Urinary bladder (tissue), 4 donors: ENCODE measurements around the gene DACH1. TPM values are rescaled to one million over a fixed set of nuclear protein-coding genes. Genes with fewer than 3 reads are reported as not detected.

Experiments used
- DNase-seq: peaks from one replicate; pipeline ENCODE4 v3.0.0-alpha.2; 2015; ENCODE audit errors: extremely low spot score
- H3K27ac ChIP-seq: one replicate; pipeline ENCODE4 v1.5.1; 2013; ENCODE audit warnings: low read depth, mild to moderate bottlenecking, moderate library complexity
- H3K36me3 ChIP-seq: one replicate; pipeline ENCODE4 v1.6.1; 2013; ENCODE audit warnings: mild to moderate bottlenecking, moderate library complexity; ENCODE audit not compliant: insufficient read depth
- H3K4me1 ChIP-seq: one replicate; pipeline ENCODE4 v1.6.1; 2013; ENCODE audit warnings: mild to moderate bottlenecking, moderate library complexity; ENCODE audit not compliant: insufficient read depth
- H3K4me3 ChIP-seq: one replicate; pipeline ENCODE4 v1.5.1; 2013; ENCODE audit warnings: low read depth, low read length
- WGBS: extraction: QIAGEN DNeasy Blood & Tissue Kit; methylation state at CpG from one replicate; pipeline ENCODE4 v1.1.7; 2013; 5-methylcytosine and 5-hydroxymethylcytosine counted together
- polyA plus RNA-seq: library from polyadenylated mRNA; stranded (reverse); fragments of 200-250 nt; gene quantifications from one replicate; pipeline ENCODE4 v1.2.3, GENCODE V29; 2013
- total RNA-seq: library from RNA; depleted of rRNA; stranded (reverse); fragments of >200 nt; gene quantifications from one replicate; pipeline ENCODE4 v1.2.3, GENCODE V29; 2014
- donor health status: healthy with polysubstance abuse.
- donor health status: healthy.

Gene DACH1
- total and polyA plus RNA-seq, 2 donors, result 2.8 to 26.4 TPM

GRCh38 chr13:71524613-71525304 is 342.2 kb downstream of the DACH1 start:
- H3K4me3 ChIP-seq, result no peak overlapping the region
- no peak overlapping the region for H3K27ac ChIP-seq
- no peaks in the 10 kb centered on the region for H3K36me3 ChIP-seq
- 41% methylated on average over 16 of the region's 16 CpGs for WGBS
- DNase-seq, result peak; percentile 14
- H3K4me1 ChIP-seq, result no peaks in the 10 kb centered on the region

GRCh38 chr13:71524245-71524612 is 342.8 kb downstream of the DACH1 start:
- Histone ChIP-seq H3K36me3 (no peaks in the 10 kb centered on the region), H3K4me3 (no peak overlapping the region), H3K27ac (no peak overlapping the region), H3K4me1 (no peaks in the 10 kb centered on the region)
- peak; percentile 2 for DNase-seq
- WGBS, result 89% methylated on average over 3 of the region's 3 CpGs

DNA sequence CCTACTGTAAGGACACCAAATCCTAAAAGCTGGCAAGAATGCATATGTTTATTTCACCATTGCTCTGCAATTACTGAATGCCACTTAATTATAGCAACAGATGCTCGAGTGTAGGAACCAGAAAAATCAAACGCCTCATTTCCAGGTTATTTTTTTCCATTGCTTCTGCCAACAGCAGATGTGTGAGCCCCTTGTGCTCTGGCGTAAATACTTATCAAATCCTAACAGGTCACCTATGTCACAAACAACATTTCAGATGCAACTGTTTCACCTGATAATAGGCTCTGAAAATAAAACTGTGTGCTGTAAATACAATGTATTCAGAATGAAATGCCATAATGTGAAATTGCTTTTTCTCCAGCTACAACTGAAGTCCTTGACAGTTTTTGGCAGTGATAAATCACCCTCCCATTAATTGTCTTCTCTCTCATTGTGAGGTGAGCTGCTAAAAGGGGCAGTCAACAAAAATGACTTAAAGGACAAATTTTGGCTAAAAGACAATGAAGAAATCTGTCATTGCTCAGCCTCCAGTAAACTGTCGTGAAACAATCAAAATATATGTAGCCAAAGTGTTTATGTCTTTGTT is 344.0 kb downstream of the DACH1 start:
- no peak overlapping the region for H3K4me3 ChIP-seq
- WGBS, result 69% methylated on average over 4 of the region's 4 CpGs
- DNase-seq, result no peak
- no peaks in the 10 kb centered on the region for H3K36me3 ChIP-seq
- no peaks in the 10 kb centered on the region for H3K4me1 ChIP-seq
- no peak overlapping the region for H3K27ac ChIP-seq

- Histone ChIP-seq H3K27ac (no peak overlapping the region), H3K36me3 (no peaks in the 10 kb centered on the region), H3K4me3 (no peak overlapping the region), H3K4me1 (no peaks in the 10 kb centered on the region)
- no peak for DNase-seq
- WGBS, result 90% methylated on average over 2 of the region's 2 CpGs
These were observed 350.0 kb downstream of the DACH1 start for GRCh38 chr13:71517004-71517403.

DNA sequence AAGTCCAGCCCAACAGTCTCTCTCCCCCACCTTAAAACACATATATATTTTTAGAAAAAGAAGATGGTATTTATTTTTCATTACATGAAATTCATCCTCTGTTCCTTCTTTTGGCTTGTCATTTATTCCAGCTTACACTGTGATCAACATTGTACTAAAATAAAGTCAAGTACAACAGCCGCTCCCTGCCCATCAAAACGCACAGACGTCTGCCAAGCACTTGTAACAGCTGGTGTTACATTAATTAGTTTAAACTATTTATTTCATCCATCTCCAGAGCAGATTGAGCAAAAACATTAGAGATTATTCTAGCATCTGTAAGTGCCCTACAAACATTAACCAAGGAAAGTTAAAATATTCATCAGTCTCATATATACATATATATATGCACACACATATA is 350.5 kb downstream of the DACH1 start:
- no peak for DNase-seq
- no peak overlapping the region for H3K27ac ChIP-seq
- 86% methylated on average over 3 of the region's 3 CpGs for WGBS
- H3K4me1 ChIP-seq, result no peaks in the 10 kb centered on the region
- H3K36me3 ChIP-seq, result no peaks in the 10 kb centered on the region
- no peak overlapping the region for H3K4me3 ChIP-seq

DNA sequence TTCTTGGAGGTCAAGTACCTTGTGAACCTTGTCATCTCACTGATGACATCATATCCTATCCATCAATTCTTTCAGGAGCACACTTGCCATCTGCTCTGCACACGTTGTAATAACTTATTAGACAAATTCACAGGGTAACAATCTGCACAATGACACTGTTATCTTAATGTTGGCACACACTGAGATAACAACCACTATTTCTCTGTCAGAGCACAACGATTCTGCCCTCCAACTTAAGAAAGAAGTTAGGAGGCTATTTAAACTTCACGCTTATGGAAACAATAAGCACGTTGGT is 351.3 kb downstream of the DACH1 start:
- WGBS, result 38% methylated on average over 4 of the region's 4 CpGs
- H3K4me3 ChIP-seq, result no peak overlapping the region
- no peaks in the 10 kb centered on the region for H3K4me1 ChIP-seq
- no peaks in the 10 kb centered on the region for H3K36me3 ChIP-seq
- no peak overlapping the region for H3K27ac ChIP-seq
- no peak for DNase-seq

GRCh38 chr13:71514900-71515743 is 351.9 kb downstream of the DACH1 start:
- WGBS, result 68% methylated on average over 3 of the region's 3 CpGs
- H3K4me1 ChIP-seq, result no peaks in the 10 kb centered on the region

DNA sequence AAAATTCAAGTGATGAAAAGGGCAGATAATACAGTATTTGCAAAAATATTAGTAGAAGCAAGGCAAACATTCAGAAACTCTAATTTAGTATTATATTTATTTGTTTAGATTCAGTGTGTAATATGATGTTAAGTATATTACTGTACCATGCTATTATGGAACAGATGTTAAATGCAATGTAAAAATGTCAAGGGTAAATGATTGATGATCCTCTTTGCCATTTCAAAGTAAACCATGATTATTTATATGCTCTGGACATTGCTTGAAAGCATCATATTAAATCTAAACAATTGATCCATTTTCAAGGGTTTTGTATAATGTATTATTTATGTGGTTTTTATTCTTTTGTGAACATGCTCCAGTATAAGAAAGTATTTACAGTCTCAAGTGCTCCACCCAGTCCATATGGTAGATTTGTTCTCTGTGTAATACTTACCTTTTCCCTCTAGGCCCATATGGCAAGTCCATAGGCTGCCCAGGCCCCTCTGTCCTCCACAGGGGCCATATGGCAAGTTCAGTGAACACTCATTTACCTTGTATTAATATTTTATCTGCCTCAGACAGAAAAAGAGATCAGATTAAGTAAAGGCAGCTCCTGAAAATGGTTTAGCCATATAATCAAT is 353.5 kb downstream of the DACH1 start:
- Histone ChIP-seq H3K27ac (no peak overlapping the region), H3K4me3 (no peak overlapping the region), H3K36me3 (no peaks in the 10 kb centered on the region), H3K4me1 (no peaks in the 10 kb centered on the region)
- no peak for DNase-seq

More at GRCh38 chr13:71514900-71515743, 351.9 kb downstream of the DACH1 start:
- DNase-seq, result no peak
- Histone ChIP-seq H3K4me3 (no peak overlapping the region), H3K36me3 (no peaks in the 10 kb centered on the region), H3K27ac (no peak overlapping the region)

GRCh38 chr13:71503781-71504180 is 363.2 kb downstream of the DACH1 start:
- Histone ChIP-seq H3K4me1 (no peaks in the 10 kb centered on the region), H3K4me3 (no peak overlapping the region), H3K27ac (no peak overlapping the region), H3K36me3 (no peaks in the 10 kb centered on the region)
- DNase-seq, result no peak
- WGBS, result 59% methylated on average over 3 of the region's 3 CpGs

DNA sequence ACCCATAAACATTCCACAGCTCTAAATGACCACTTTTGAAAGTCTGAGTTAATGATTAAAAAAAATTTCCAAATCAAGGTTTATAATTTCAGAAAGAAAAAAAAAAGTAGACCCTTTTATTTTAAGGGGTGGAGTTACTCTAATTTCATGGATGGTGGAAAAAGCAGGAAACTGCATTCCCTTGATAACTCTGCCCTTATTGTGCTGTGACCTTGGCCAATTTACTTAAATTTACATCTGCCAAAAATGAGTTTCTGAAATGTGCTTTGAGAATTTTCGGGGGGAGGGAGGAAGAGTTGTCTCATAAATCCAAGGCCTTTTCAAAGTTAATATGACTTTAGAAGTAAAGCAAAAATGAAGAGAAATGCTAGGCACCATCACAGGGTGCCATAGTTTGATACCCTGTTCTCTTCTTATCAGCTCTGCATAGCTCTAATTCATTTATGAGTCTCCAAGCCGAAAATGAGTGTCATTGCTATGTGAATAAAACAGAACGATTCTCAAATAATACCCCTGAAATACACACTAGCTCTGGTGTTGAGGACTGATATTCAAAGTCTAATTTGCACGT is 367.0 kb downstream of the DACH1 start:
- 68% methylated on average over 4 of the region's 4 CpGs for WGBS

DNA sequence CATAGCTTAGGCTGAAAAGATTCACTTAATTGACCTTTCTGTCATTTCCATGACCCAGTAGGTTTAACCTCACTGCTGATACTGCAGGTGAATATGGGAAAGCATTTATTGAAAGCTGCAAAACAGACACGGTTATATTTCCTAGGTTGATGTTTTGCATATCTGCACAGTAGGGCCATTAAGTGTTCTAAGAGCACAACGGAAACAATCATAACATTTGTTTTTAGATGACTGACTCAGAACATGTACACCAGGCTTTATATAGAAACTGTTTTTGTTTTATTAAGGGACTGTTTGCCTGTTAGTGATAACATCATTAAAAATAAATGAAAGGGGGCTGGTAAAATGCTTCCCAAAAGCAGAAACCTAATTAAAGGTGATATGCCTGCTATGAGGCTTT is 367.8 kb downstream of the DACH1 start:
- WGBS, result 33% methylated on average over 2 of the region's 2 CpGs
- no peak overlapping the region for H3K4me3 ChIP-seq
- H3K36me3 ChIP-seq, result no peaks in the 10 kb centered on the region
- no peak for DNase-seq
- no peaks in the 10 kb centered on the region for H3K4me1 ChIP-seq
- no peak overlapping the region for H3K27ac ChIP-seq

More for the DNA sequence above, 367.0 kb downstream of the DACH1 start:
- no peak overlapping the region for H3K27ac ChIP-seq
- H3K36me3 ChIP-seq, result no peaks in the 10 kb centered on the region
- no peaks in the 10 kb centered on the region for H3K4me1 ChIP-seq
- DNase-seq, result no peak
- H3K4me3 ChIP-seq, result no peak overlapping the region

- Histone ChIP-seq H3K4me1 (no peaks in the 10 kb centered on the region), H3K27ac (no peak overlapping the region), H3K4me3 (no peak overlapping the region), H3K36me3 (peaks cover 3% of the 10 kb centered on the region)
- no peak for DNase-seq
- WGBS, result 83% methylated on average over 2 of the region's 2 CpGs
These were observed 373.8 kb downstream of the DACH1 start for GRCh38 chr13:71493189-71493588.

DNA sequence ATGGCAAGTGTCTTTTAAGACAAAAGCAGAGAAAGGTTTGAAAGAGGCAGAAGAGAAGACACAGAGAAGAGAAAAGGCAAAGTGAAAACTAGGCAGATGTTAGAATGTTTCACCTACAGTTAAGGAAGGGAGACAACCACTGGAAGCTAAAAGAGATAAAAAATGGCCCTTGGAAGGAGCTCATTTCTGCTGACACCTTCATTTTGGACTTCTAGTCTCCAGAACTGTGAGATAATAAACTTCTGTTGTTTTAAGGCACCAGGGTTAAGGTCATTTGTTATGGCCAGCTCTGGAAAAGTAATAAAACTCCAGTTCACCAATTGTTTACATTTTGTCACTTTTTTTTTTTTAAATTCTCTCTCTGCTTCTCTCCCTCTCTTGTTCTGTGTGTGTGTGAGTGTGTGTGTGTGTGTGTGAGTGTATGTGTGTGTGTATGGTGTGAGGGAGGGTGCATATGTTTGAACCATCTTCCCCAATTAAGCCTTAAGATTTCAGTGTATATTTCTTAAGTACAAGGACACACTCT is 374.6 kb downstream of the DACH1 start:
- no peak overlapping the region for H3K4me3 ChIP-seq
- no peak for DNase-seq
- no peaks in the 10 kb centered on the region for H3K4me1 ChIP-seq
- H3K36me3 ChIP-seq, result peaks cover 3% of the 10 kb centered on the region
- no peak overlapping the region for H3K27ac ChIP-seq
